Eye (tissue), 1 donor: ENCODE data around the gene CBX2.

ENCODE experiments used
- DNase-seq: peaks from one replicate; pipeline ENCODE4 v3.0.0-alpha.2; 2015

The CBX2 gene

DNA sequence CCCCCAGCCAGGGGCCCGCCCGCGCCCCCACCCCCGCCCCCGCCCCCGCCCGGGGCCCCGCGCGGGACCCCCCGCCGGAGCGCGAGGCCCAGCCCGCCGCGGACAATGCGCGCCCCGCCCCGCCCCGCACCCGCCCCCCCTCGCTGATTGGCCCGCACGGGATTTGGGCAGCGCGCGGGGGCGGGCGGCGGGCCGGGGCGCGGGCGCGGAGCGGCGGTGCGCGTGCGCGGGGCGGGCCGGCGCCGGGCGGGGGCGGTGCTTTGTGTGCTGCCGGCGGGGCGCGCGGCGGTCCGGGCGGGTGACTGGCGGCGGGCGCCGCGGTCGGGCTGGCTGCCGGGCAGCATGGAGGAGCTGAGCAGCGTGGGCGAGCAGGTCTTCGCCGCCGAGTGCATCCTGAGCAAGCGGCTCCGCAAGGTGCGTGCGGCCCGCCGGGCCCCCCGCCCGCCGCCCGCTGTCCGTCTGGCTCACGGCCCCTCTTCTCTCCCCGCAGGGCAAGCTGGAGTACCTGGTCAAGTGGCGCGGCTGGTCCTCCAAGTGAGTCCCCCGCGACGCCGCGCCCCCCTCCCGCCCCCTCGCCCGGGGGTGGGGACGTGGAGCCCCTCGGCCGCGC lies at the start of gene CBX2:
Gene CBX2, plus strand, starts transcription at position 255 of the 610 bp plus-strand sequence. Its CDS starts 88 bp downstream, at position 343.
- peak; percentile 89 for DNase-seq

DNA sequence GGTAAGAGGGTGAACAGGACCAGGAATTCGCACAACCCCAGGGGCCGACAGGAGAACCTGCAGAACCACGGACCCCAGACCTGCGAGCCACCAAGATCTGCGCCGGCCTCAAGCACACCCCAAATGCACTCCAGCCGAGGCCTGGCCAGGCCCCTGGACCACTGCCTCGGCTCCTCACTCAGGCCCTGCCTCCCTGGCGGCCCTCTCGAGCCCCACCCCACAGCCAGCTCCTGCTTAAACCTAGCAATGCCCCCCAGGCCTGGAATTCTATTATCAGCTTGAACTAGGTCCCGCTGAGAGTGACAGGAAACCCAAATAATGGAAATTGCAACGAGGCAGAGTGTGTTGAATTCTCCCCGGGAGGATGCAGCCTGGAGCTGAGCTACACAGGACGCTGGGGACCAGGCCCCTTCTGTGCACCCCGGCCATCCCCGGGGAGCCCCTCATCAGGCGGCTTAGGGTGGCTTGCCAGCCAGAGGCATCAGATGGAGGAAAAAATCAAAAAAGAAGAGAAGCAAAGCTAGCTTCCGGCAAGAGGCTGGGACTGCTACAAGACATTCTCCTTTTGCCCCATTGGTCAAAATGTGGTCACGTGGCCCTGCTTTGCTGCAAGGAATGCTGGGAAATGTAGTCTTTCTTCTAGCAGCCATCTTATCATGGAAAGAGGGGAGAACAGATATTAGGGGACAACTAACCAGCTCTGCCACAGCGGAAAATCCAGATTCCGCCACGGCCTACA lies 49.6 kb upstream of the CBX2 start:
- DNase-seq: peak; percentile 98

DNA sequence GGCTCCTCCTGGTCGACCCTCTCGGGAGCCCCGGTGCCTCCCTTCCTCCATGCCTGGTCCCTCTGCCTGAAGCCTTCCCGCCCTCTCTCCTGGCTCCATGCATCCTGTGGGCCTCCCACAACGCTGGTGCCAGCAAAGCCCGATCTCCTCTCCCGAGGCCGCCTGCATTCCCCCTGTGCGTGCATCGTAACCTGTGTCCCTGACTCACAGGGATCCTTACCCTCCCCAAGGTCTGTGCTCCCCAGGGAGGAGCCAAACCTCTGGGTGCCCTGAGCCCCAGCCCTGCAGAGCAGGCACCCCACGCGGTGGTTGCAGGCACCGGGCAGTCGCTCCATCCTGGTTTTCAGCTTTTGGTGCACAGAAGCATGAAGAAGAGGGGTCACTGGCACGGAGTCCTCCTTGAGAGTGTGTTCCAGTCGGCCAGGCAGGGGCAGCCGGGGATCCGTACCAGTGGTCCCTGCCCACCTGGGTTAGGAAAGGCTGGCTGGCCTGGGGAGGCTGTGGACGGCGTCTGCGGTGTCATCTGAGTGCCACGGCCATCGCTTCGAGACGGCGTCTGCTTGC lies 49.0 kb upstream of the CBX2 start:
- DNase-seq: no peak

DNA sequence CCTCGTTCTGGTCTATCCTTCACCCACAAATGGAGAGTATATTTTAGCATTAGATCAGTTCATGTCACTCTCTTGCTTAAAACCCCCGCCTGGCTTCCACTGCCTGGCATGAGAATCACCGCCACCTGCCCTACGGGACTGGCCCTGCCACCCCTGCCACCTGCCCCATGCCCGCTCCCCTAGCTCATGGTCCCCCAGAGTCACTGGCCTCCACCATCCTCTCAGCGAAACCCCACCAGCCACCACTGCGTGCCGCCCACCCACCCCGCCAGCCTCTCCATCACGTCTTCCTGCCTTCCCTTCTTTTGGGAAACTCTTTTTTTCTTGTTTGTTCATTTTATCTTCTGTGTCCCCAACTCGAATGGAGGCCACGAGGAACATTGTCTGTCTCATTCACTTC lies 48.2 kb upstream of the CBX2 start:
- DNase-seq: no peak

DNA sequence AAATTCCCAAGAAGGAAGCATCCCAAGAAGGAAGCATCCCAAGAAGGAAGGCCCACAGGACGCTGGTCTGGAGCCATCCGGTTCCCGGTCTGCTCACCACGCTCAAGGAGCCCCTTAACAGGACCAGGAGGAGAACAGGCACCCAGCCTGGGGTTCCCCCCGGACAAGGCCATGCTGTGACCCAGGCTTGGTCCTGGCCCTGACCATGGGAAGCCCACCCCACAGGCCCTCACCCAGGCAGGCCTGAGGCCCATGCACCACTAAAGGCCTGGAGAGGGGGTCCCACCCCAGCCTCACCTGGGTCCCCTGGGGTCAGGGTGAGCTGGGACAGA lies 47.5 kb upstream of the CBX2 start:
- no peak for DNase-seq

DNA sequence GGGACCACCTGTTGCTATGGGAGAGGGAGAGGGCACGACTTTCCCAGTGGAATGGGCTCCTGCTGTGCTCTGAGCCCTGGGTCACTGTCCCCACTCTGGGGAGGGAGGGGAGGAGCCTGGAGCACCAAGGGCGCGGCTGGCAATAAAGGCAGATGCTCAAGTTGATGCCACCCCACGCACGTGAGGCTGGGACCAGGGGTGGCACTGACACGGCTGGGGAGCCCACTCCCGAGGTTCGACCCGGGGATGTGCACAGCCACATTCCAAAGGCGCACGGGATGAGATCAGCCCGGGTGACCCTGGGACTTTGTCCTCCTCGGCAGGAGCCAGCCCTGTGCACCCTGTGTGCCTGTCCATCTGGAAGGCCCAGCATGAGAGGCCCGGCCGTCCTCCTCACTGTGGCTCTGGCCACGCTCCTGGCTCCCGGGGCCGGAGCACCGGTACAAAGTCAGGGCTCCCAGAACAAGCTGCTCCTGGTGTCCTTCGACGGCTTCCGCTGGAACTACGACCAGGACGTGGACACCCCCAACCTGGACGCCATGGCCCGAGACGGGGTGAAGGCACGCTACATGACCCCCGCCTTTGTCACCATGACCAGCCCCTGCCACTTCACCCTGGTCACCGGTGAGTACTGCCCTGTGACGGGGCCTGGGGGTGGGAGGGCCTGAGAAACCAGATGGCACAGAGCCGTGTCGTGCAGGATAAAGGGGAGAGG lies 47.0 kb upstream of the CBX2 start, which contains the start of gene ENPP7:
Gene ENPP7, plus strand, starts transcription at position 175 of the 715 bp plus-strand sequence. Its CDS starts 197 bp downstream, at position 372.
- no peak for DNase-seq

DNA sequence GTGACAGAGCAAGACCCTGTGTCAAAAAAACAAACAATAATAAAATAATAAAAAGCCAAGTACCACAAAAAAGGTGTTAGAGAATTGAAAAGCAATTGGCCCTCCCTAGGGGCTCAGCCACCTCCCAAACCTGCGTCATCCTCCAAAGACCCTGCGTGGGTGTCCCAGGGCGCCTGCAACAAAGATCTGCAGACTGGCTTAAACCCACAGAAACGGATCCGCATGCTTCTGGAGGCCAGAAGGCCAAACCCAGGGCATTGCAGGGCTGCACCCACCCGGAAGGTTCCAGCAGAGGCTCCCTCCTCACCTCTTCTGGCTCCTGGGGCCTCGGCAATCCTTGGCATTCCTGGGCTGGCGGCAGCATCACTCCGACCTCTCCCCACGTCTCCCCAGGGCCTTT lies 45.7 kb upstream of the CBX2 start:
- no peak for DNase-seq

DNA sequence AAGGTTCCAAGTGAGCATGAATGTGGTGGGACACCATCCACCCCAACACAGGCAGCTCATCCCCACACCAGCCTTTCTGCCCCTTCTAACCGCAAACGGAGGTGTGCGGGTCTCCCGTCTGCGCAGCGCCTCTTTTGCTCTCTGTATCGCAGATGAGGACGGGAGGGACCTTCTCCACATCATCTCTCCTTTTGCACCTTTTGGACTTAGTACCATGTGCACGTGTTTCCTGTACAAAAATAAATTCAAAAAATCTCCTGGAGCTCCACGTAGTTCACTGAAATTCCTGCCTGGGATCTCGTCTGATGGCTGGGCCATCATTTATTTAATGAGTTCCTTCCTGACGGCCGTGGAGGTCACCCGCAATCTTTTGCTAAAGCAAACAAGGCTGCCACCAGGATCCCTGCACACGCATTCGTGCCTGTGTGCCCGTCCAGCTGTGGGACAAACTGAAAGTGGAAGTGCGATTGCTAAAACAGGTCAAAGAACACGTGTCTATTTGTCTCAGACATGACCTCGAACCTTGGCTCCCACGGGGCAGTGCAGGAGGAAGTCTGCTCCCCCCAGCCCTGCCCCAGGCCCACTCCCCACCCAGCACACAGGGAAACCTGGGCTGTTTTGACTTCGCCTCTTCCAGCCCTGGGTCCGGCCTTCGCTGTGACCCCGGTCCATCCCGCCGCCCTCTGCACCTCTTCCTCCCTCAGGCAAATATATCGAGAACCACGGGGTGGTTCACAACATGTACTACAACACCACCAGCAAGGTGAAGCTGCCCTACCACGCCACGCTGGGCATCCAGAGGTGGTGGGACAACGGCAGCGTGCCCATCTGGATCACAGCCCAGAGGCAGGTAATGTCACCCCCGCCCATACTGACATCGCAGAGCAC lies 44.9 kb upstream of the CBX2 start:
- no peak for DNase-seq

DNA sequence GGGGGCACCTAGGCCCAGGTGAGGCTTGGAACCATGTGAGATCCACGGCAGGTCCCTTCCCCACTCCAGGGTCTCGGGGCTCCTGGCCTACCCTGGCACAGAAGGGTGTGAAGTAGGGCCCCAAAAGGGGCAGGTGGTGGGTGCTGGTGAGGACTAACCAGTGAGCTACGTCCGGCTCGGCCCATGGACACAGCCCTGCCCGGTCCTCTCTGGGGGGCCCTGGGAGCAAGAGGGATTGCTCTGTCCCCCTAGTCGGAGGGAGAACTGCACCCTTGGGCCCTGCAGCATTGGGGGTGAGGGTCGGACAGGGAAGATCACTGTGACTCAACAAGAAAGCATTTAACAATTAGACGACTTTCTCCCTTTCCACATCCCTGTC lies 44.3 kb upstream of the CBX2 start:
- DNase-seq: no peak

DNA sequence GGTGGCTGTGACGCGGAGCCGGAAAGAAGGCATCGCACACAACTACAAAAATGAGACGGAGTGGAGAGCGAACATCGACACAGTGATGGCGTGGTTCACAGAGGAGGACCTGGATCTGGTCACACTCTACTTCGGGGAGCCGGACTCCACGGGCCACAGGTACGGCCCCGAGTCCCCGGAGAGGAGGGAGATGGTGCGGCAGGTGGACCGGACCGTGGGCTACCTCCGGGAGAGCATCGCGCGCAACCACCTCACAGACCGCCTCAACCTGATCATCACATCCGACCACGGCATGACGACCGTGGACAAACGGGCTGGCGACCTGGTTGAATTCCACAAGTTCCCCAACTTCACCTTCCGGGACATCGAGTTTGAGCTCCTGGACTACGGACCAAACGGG lies 42.9 kb upstream of the CBX2 start:
- DNase-seq: no peak

DNA sequence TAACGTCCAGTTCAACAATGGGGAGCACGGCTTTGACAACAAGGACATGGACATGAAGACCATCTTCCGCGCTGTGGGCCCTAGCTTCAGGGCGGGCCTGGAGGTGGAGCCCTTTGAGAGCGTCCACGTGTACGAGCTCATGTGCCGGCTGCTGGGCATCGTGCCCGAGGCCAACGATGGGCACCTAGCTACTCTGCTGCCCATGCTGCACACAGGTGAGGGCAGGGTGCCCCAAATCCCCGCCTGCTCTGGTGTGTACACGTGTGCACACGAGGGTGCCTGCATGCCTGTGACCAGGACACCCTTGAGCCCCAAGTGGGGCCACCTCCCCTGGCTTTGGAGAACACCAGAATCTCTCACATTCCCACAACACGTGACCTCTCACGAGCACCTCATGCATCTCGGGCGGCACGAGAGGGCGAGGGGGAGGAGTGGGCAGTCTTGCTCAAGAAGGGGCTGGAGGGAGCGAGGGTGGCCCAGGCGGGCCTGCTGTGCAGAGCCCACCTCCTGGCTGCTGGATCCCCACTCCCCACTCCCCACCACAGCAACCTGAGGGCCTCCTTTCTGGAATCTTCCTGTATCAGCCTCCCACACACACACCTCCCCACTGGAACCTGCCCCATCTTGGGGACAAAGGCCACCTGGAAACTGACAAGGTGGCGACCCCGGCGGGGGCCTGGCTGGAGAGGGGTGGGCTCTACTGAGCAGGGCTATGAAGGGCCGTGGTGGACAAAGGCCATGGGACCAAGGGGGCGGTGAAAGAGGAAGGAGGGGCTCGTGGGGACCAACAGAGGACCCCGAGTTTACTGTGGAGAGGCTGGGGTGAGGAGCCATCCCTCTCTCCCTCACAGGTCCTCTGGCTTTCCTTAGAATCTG lies 40.7 kb upstream of the CBX2 start:
- DNase-seq: no peak

DNA sequence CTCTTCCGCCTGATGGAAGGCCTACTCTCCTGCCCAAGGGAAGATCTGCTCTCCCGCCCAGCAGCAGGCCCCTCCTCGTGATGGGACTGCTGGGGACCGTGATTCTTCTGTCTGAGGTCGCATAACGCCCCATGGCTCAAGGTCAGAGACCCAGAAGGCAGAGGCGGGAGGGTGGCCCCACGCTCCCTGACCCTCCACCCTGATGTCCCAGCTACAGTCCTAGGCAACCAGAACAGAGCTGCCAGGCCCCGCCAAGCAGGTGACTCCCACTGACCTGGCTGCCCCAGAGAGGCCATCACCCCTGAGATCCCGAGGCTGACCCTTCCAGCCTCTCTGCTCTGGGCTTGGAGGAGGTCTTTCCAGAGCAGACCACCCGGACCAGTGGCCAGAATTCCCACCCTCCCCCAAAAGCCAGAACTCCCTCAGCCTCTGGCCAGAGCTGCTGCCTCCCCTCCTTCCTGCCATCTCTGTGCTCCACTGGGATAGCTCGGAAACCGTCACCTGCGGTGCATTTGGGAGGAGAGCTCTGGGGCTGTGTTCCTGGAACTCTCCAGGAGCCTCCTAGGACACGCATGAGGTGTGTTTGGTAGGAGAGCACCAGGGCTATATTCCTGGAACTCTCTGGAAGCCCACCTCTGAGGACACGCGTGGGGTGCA lies 39.9 kb upstream of the CBX2 start:
- DNase-seq: no peak

DNA sequence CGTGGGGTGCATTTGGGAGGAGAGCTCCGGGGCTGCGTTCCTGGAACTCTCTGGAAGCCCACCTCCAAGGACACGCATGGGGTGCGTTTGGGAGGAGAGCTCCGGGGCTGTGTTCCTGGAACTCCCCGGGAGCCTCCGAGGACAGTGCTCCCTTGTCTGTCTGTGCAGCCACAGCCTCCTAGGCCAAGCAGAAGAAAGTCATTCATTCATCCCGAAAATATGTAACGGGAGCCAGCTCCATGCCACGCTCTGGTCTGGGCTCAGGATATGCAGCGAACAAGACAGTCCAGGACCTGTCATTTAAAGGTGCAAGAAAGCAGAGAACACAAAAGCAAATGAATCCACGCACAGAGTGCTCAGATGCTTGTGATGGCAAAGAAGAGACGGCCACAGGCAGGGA lies 39.3 kb upstream of the CBX2 start:
- no peak for DNase-seq

DNA sequence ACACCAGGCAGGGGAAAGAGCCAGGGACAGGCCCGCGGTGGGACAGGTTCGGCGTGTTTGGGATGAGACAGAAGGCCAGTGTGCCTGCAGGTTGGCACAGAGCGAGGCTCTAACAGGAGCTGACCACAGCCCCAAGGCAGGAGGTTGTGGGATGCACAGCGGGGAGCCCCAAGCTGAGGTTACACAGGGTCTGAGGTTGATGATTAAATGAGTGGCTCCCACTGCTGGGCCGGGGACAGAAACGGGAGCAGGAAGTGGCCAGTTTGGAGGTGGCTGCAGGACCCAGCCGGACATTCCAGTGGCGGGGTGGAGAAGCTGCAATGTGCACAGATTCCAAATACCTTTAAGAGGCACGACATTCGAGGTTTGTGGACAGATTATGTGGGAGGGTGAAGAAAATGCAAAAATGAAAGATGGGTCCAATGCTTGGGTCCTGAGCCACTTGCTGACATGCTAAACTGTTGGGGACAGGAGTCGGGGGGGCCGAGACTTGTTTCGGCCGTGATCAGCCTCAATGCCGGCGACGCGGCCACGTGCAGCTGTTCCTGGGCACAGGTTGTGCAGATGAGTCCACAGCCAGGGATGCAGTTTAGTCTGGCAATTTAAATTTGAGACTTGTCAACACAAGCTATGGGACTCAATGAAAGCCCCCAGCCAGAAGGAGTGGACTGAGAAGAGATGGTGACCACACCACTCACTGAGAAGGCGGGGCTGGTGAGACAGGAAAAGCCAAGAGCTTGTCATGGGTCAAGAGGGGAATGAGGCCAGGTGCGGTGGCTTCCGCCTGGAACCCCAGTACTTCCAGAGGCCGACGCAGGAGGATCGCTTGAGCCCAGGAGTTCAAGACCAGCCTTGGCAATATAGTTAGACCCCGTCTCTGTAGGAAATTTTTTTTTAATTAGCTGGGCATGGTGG lies 38.5 kb upstream of the CBX2 start:
- DNase-seq: no peak

DNA sequence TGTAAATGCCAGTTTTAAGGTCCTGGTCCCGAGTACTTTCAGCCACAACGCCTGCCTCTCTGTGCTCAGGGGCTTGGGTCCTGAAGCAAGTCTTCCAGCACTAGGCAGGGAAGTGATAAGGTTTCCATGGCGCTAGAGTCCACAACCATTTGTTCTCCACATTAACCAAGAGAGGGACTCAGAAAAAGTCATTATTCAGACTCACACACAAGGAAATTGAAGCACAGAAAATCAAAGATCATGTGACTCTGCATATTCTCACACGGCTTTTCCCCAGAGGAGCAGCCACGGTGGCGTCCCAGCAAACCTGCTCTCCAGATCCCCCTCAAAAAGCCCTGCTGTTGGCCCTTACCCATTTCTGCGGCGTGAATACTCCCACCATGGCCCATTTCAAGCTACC lies 37.5 kb upstream of the CBX2 start:
- no peak for DNase-seq

DNA sequence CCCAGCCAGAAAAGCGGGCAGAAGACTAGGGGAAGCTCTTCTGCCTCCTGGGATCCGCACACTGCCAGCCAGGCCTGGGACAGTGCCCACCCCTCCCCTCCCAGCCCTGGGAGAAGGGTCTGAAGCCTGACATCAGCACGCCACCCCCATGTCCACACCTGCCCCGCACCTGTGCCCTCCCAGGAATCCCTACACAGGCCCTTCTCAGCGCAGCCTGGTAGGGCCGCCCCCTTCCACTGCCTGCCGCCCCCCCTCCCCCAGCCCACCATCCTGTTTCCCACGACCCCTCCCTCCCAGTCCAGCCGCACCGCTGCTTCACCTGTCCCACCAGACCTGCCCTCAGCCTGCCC lies 36.6 kb upstream of the CBX2 start:
- no peak for DNase-seq

DNA sequence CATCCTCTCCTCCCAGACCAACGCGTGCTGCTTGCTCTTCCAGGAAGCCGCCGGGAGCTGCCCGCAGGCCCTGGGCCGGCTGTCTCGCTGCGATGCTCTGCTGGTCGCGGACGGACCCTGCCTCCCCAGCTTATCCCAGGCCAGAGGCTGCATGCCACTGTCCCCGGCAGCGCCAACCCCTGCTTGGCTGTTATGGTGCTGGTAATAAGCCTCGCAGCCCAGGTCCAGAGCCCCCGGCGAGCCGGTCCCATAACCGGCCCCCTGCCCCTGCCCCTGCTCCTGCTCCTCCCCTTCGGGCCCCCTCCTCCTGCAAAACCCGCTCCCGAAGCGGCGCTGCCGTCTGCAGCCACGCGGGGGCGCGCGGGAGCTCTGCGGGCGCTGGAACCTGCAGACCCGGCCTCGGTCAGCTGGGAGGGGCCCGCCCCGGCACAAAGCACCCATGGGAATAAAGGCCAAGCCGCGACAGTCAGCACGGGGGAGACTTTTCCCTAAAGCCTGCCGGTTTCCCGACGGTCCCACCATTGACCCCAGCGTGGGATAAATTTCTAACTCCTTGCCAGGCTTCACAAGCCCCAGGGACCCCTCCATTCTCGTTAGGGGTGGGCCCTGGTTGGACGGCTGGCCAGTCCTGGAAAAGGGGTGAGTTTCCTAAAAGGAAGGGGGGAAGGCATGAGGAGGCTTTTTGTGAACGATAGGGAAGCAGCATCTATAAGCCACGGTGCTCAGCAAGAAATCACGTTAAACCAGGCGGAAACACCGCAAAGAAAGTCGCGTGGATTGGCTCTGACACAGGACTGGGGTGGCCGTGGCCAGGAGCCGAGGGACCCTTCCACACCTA lies 36.0 kb upstream of the CBX2 start:
- peak; percentile 93 for DNase-seq

DNA sequence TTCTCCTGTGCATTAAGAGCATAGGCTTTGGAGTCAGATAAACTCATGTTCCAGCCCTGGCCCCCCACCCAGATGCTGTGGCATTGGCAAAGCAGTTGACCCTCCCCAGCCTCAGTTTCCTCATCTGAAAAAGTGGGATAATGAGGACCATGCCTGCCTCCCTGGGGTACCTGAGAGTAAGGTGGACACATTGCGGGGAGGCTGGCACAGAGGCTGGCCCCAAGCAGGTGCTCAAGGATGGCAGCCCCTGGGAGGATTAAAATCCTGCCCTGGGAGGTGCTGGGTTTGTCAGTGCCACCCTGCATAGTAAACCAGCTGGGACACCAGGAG lies 35.4 kb upstream of the CBX2 start:
- DNase-seq: no peak

DNA sequence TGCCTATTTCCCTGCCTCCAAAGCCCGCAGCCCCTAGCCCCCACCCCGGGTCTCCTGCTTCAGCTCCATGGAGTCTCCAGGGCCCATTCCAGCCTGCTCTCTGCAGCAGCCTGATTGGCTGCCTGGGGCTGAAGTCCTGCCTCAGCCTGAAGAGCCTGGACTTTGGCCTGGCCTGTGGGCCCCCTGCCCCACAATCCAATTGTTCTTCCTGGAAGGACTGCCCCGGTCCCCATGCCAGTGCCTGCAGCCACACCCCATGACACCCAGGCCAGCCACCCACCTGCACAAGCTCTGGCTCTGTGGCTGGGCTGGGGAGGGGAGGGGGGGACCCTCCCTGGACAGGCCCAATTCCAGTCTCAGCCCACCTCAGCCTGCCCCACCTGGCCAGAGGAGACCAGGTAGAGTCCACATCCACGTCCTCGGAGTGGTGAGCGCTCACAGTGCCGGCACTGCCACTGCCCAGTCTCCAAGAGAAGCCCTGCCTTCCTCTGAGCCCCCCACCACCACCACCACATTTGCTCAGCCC lies 34.9 kb upstream of the CBX2 start:
- no peak for DNase-seq
